ENCODE measurements around the gene GRM7. TPM values are rescaled to one million over a fixed set of nuclear protein-coding genes. Genes with fewer than 3 reads are reported as not detected.

GRM7 gene
- total RNA-seq, 1 donor from 2014 or later = not detected

GRCh38 chr3:6985848-6986247 lies 124.9 kb downstream of the GRM7 start:
- DNase-seq = no peak

- no peak for DNase-seq
Observed at GRCh38 chr3:6989608-6990291, 128.8 kb downstream of the GRM7 start.

GRCh38 chr3:6994081-6994668 lies 133.3 kb downstream of the GRM7 start:
- DNase-seq = peak; percentile 47

GRCh38 chr3:7000501-7000900 lies 139.6 kb downstream of the GRM7 start:
- no peak for DNase-seq

GRCh38 chr3:7001370-7001769 lies 140.5 kb downstream of the GRM7 start:
- DNase-seq = no peak

GRCh38 chr3:7015683-7016440 lies 154.9 kb downstream of the GRM7 start:
- DNase-seq = no peak

GRCh38 chr3:7025581-7026300 lies 164.8 kb downstream of the GRM7 start:
- no peak for DNase-seq

- no peak for DNase-seq
Observed at GRCh38 chr3:7029562-7029961, 168.6 kb downstream of the GRM7 start.

- no peak for DNase-seq
Observed at GRCh38 chr3:7038394-7038793, 177.5 kb downstream of the GRM7 start.

- DNase-seq = no peak
Observed at GRCh38 chr3:7062714-7063113, 201.8 kb downstream of the GRM7 start.

- DNase-seq = no peak
Observed at GRCh38 chr3:7070461-7070860, 209.5 kb downstream of the GRM7 start.

GRCh38 chr3:7074217-7074616 lies 213.3 kb downstream of the GRM7 start:
- DNase-seq = no peak

- DNase-seq = no peak
Observed at GRCh38 chr3:7075117-7075516, 214.2 kb downstream of the GRM7 start.

GRCh38 chr3:7075901-7076300 lies 215.0 kb downstream of the GRM7 start:
- no peak for DNase-seq

GRCh38 chr3:7082244-7082643 lies 221.3 kb downstream of the GRM7 start:
- no peak for DNase-seq

- DNase-seq = no peak
Observed at GRCh38 chr3:7086417-7086816, 225.5 kb downstream of the GRM7 start.

GRCh38 chr3:7095116-7095515 lies 234.2 kb downstream of the GRM7 start:
- no peak for DNase-seq

- no peak for DNase-seq
Observed at GRCh38 chr3:7100136-7100535, 239.2 kb downstream of the GRM7 start.

GRCh38 chr3:7106635-7107034 lies 245.7 kb downstream of the GRM7 start:
- no peak for DNase-seq

- DNase-seq = no peak
Observed at GRCh38 chr3:7112523-7113056, 251.7 kb downstream of the GRM7 start.

GRCh38 chr3:7144697-7145308 lies 283.9 kb downstream of the GRM7 start:
- DNase-seq = peak; percentile 44

- no peak for DNase-seq
Observed at GRCh38 chr3:7146529-7146928, 285.6 kb downstream of the GRM7 start.

- no peak for DNase-seq
Observed at GRCh38 chr3:7158516-7158915, 297.6 kb downstream of the GRM7 start.

Data from dermis blood vessel endothelial cell (primary cell).